Right renal pelvis (tissue), 4 donors: Measurements from ENCODE around the gene GSTM3. TPM values are rescaled to one million over a fixed set of nuclear protein-coding genes. Genes with fewer than 3 reads are reported as not detected.
A peak's percentile ranks its signal among the peaks of the same experiment; 100 is the strongest.
"Not testable (repeated sequence)": the region's sequence is repeated elsewhere in the genome, so short reads cannot be mapped to it uniquely, and the experiment has no call there.

Experiments used
- DNase-seq, 4 donors: peaks; one replicate each; pipeline ENCODE4 v3.0.0-alpha.2; 2013; ENCODE audit warnings: low read depth in 4 of 4, low spot score in 3 of 4, missing footprints in 1 of 4
- polyA plus RNA-seq, 4 donors: library from polyadenylated mRNA; unstranded; fragments of 120-200 nt; gene quantifications; one replicate each; pipeline ENCODE4 v1.2.1, GENCODE V29; 2013; ENCODE audit not compliant: insufficient read length in 4 of 4

Gene GSTM3
- polyA plus RNA-seq, 4 donors = 225 to 281 (median 244) TPM

- no peak for DNase-seq
Observed at GRCh38 chr1:109762821-109763645, 22.2 kb upstream of the GSTM3 start.

GRCh38 chr1:109762039-109762585 lies 21.3 kb upstream of the GSTM3 start:
- no peak for DNase-seq

DNA sequence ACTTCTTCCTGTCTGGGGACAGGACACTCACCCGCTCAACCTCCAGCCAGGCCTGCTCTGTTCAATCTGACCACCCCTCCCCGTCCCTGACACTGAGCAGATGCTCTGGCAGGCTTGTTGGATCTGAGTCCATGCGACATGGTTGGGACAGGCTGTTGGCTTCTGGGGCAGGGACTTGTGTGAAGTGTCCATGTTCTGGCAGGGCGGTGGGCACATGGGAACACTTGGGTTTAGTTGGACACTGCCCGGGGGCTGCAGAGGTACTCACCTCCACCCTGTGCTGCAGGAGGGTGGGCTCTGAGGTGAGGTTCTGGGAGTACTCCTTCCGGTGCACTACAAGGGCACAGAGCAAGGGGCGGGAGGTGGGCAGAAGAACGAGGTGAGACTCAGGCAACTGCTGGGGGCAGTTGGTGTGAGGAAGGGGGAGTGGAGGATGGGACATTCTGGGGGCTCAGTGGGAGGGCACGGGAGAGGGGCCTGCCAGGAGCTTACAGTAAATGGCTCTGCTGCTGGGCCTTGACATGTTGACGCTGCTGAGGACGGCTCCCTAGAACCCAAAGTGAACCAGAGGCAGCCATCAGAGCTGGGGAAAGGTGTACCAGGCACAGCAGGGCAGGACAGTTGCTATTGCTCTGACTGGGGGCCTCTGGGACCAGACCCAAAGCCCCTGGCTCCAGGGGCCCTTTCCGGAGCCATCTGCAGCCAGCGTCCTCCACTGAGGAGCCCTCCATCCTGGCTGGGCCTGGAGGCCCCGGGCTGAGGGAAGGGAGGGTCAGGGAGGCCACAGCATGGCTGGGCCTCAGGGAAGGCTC lies 20.6 kb upstream of the GSTM3 start:
- DNase-seq = no peak

GRCh38 chr1:109760581-109761226 lies 19.9 kb upstream of the GSTM3 start:
- DNase-seq = no peak

DNA sequence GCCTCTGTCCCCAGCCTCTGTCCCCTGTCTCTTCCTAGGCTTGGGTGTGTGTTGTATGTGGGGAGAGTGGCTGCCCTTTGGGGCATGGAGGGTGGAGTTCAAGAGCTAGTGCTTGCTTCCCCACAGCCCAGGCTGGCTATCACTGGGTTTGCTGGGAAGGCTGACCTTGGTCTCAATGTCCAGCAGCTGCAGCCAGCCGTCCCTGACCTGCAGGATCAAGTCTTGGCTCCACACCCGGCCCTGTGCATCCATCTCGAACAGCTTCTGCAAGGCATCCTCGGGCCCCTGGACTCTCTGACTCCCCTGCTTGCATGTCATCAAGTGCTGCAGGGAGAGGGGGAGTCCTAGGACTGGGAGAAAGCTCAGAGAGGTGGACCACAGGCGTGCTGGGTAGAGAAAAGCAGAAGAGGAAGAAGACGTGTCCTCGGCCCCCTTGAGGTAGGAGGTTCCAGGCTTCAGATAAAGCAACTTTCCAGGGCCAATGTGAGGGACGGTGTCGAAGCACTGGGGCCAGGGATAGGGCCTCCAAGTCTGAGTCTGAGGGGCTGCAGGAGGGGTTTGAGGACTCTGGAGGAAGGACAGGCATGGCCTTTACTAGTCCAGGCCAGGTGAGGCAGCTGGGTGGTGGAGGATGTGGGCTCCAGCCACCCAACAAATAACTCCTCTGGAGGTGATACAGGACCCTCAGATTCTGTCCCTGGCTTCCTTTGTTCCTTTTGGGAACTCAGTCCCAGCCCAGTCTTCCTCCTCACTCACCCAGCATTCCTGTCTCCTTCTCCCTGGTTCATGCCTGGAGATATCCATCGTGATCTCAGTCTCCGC lies 18.9 kb upstream of the GSTM3 start:
- no peak for DNase-seq

- no peak for DNase-seq
Observed at GRCh38 chr1:109757936-109758786, 17.3 kb upstream of the GSTM3 start.

GRCh38 chr1:109756848-109757521 lies 16.1 kb upstream of the GSTM3 start:
- no peak for DNase-seq

- DNase-seq = not testable (repeated sequence)
Observed at GRCh38 chr1:109756325-109756724, 15.5 kb upstream of the GSTM3 start.

DNA sequence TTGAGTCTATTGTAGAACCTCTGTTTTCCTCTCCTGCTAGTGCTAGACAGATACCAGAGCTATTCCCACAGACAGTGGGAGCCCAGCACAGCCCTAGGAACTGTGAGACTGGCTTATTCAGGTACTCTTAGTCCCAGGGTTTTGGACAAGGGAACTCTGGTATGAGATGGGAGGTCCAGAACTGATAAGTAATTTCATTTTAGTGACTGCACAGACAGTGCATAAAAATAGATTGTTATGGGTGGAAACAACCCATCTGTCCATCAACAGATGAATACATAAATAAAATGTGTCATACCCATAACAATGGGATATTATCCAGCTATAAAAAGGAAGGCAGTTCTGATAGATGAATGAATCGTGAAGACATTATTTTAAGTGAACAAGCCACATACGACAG lies 13.9 kb upstream of the GSTM3 start:
- no peak for DNase-seq

DNA sequence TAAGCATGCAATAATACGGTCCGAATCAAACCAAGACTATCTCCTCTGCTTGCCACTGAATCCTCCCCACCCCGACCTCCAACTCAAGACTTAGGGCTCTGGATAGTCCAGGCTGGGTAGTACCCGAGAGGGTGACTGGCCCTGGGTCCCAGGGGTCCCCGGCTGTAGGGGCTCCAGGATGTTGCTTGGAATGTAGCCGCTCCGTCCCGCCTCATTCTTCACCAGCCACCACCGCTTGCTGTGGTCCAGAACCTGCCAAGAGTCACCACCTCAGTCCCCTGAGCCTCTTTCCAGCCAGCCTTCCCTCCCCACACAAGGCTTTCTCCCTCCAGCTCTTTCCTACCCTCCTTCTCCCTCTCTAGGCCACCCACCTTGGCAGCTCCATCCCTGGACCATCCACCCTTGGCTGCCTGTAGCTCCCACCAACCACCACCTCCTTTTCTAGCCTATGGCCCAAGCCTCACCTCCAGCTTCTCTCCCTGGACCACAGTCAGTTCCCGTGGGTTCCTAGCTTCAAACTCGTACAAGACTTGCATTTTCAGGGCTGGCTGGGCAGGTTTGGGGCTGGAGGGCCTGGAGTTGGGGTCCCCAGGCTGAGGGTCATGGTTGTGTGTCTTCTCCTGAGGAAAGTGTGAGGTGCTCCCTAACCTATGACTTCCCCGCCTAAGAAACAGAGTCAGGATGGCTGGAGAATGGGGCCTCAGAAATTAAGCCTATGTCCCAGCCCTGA lies 10.9 kb upstream of the GSTM3 start:
- no peak for DNase-seq

GRCh38 chr1:109750920-109751319 lies 10.1 kb upstream of the GSTM3 start:
- no peak for DNase-seq

DNA sequence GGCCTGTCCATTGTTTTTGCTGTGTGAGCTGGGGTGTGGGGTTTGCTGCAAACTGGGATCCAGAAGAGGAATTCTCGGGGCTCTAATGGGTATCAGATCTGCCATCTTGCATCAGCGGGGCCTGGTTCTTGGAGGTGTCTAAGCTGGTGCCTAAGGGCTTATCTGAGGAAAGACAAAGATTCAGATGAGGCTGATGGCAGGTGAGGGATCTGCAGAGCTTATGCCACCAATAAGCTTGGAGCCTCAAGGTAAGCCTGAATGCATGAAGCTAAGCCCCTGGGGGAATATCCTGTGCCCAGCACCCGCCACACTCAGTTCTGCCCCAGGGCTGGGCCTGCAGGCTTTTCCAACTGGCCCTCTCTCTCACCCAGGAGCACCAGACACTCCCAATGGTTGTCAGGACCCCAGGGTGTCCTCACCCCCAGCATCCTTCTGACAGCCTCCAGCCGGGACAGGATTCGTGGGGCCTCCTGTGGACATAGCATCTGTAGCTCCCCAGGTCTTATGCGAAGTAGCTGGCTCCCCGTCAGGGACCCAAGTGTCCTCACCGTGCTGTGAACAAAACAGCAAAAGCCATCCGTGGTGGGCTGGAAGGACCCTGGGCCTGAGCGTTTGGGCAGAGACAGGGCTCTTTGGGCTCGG lies 9.5 kb upstream of the GSTM3 start:
- DNase-seq = no peak

GRCh38 chr1:109749221-109749620 lies 8.4 kb upstream of the GSTM3 start:
- no peak for DNase-seq

GRCh38 chr1:109748311-109748710 lies 7.5 kb upstream of the GSTM3 start:
- DNase-seq = not testable (repeated sequence)

GRCh38 chr1:109739738-109740614 lies 862 bp downstream of the GSTM3 start:
- DNase-seq = peak; percentile 67 to 84 (median 75)

GRCh38 chr1:109733236-109733870 lies 7.5 kb downstream of the GSTM3 start:
- no peak for DNase-seq
